NCI-H146 treated with DMSO at 0.1 percent for 48 hours (cell line): ENCODE measurements around the gene DRC7.
"Not testable (repeated sequence)": the region's sequence is repeated elsewhere in the genome, so short reads cannot be mapped to it uniquely, and the experiment has no call there.

Source experiments
- DNase-seq: peaks from one replicate; lab custom pipeline; 2025; ENCODE audit not compliant: unreplicated experiment; lab: John Stamatoyannopoulos, UW

The DRC7 gene

DNA sequence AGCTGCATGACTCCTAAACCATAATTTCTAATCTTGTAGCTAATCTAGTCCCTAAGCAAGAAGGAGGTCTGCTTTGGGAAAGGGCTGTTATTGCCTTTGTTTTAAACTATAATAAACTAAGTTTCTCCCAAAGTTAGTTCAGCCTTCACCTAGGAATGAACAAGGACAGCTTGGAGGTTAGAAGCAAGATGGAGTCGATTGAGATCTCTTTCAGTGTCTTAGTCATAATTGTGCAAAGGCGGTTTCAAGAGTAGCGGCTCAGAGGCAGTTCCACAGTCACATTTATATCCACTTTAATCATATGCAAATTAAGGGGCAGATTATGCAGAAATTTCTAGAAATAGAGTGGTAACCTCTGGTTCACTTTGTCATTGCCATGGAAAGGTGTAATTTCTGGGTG, 17.4 kb downstream of the DRC7 start:
- no peak for DNase-seq

DNA sequence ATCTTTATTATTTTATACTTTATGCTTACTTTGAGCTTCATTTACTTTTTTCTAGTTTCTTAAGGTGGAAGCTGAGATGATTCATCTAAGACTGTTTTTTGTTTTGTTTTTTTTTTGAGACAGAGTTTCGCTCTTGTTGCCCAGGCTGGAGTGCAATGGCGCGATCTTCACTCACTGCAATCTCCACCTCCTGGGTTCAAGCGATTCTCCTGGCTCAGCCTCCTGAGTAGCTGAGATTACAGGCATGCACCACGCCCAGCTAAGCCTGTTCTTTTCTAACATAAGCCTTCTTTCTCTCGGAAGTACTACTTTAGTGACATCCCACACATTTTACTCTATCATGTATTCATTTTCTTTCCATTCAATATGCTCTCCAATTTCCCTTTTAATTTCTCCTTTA, 18.0 kb downstream of the DRC7 start:
- DNase-seq, result not testable (repeated sequence)

DNA sequence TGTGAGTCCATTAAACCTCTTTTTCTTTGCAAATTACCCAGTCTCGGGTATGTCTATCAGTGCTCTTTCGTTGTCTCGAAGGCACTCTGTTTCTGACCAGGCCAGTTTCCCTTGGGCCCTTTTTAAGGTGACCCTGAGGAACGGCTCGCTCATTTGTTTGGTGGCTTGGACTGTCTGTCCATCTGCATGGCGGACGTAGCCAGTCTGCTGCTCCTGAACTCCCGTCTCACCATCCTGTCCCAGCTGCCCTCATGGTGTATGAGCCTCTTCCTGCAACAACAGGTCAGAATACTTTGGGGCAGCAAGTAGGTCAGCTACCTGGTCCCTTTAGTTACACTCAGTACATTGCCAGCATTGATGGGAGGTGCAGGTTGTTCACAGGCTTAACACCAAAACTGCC, 19.0 kb downstream of the DRC7 start:
- DNase-seq, result no peak

DNA sequence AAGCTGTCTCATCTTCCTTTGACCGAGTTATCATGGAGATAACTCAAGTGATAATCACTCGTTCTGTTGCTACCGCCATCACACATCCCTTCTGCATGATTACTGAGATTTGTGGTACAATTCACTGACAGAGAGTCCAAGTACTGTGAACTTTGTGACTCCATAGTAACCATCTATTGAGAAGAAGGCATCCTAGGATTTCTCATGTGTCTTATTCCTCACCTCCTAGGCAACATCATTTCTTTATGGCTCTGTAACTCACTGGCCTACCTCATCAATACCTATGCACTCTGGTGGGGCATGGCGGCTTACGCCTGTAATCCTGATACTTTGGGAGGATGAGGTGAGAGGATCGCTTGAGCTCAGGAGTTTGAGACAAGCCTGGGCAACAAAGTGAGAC, 19.4 kb downstream of the DRC7 start:
- no peak for DNase-seq

DNA sequence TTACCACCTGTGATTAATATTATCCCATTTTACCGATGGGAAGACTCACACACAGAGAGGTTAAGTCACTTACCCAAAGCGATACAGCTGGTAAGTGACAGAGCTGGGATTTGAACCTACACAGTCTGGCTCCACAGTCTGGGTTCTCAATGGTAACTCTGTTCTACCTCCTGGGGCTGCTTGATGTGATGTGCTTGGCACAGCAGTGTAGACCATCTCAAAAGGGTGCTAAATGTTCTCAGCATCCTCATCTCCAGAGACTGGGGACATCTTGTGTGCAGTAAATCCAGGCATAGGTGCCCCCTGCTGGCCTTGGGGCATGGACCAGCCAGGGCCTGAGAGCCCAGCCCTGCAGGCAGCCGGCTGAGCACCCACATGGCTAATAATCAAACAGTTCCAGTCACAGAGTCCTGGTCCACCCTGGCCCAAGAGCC, 25.6 kb downstream of the DRC7 start:
- peak; percentile 1 for DNase-seq

DNA sequence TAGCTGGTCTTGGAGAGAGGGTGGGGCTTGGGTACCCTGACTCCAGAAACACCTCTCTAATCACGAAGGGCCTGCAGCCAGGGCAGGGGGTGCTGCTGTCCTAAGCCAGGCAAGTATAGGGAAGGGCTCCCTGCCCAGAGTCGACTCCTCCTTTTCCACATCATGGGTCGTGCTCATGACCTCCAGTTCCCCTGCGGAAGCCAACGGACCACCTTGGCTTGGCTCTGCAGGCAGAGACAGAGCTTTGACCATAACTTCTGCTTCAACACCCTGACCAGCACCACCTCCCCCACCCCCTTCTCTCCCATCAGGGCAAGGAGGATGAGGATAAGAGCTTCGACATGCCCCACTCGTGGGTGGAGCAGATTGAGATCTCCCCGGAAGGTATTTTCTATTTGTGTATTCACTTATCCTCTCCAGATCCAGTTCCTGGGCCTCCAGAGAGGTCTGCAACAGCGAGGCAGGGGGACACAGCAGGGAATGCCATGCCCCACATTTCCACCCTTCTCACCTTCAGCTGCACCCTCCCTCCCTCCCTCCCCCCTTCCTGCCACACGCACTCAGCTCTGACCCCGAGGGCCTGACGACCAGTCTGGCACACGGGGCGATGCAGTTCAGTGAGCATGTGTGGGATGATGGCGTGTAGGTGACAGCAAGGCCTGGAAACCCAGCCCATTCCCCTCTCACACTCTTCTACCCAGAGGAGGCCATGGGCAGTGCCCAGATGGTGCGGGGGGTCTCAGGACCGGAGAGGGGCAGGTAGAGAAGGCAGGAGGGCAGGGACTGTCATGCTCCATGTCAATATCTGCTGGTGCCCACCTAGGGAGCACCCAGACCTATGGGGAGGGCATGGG, 27.0 kb downstream of the DRC7 start:
- no peak for DNase-seq

DNA sequence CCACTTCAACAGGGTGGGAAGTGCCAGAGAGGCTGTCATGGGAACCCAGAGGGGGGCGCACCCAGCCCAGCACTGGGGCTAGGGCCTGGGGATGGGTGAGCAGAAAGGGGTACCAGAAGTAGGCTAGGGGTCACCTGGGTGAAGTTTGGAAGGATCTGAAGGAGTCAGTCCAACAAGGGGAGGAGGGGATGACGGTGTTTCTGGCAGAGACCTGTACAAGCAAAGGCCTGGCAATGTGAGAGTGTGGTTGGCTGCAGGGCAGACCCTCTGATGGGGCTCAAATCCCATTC, 27.5 kb downstream of the DRC7 start:
- DNase-seq, result no peak

DNA sequence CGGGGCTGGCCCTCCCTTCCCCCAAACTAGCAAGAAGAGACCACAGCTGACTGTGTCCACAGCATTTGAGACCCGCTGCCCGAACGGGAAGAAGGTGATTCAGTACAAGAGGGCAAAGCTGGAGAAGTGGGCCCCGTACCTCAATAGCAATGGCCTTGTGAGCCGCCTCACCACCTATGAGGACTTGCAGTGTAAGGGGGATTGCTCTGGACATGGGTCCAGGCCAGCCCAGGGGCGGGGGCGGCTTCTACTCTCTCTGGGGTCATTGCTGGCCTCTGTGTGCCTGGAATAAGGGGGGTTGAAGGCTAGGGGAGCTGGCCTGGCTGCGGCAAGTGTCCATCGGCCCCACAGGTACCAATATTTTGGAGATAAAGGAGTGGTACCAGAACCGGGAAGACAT, 28.0 kb downstream of the DRC7 start:
- DNase-seq, result no peak

DNA sequence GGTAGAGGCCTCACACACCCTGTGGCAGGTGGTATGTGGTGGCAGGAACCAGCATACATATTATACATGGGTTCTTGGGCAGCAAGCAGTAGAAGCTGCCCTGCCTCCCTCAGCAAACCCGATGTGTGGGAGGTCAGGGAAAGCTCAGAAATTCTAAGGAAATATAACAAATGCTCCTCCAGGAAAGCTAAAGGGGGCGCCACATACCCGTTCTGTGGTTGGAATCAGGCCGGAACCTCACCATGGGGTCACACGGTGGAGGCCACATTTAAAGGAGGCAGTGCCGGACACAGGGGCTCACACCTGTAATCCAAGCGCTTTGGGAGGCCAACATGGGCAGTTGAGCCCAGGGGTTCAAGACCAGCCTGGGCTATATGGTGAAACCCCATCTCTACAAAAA, 28.6 kb downstream of the DRC7 start:
- no peak for DNase-seq

DNA sequence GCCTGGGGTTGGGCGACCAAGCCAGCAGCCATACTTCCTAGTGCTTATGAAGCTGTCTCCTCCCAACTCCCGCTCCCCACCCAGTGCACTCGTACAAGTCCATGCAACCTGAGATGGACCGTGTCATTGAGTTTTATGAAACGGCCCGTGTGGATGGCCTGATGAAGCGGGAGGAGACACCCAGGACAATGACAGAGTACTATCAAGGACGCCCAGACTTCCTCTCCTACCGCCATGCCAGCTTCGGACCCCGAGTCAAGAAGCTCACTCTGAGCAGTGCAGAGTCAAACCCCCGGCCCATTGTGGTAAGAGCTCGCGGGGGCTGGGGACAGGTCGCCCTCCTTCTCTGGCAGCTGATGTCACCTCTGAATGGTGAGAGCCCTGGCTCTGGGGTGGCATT, 29.9 kb downstream of the DRC7 start:
- no peak for DNase-seq

DNA sequence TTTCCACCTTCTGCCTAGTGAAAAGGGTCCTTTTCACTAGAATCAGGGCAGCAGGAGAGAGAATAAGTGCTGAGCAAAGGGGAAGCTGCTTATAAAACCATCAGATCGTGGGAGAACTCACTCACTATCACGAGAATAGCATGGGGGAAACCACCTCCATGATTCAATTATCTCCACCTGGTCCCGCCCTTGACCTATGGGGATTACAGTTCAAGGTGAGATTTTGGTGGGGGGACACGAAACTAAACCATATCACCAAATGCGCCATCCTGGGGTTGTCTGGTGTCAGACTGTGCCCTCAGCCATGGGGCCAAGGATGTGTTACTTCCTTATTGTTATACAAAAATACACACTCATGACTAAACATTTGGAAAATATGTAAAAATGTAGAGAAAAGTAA, 30.5 kb downstream of the DRC7 start:
- no peak for DNase-seq

DNA sequence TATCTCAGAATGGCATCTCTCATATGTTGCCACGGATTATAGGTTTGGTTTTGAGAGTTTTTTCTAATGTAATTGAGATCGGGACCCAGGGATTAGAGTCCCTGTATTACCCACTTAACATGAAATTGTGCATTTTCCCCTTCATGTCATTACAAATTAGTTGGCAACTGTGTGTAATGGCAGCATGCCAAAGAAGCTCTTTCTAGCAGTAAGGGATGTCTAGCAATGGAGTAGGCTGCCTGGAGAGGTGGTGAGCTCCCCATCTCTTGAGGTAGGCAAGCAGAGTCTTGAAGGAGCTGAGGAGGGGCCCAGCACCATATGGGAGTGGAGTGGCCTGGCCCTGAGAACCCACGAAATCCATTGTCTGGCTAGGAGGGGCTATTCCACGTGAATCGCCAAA, 30.9 kb downstream of the DRC7 start:
- no peak for DNase-seq

DNA sequence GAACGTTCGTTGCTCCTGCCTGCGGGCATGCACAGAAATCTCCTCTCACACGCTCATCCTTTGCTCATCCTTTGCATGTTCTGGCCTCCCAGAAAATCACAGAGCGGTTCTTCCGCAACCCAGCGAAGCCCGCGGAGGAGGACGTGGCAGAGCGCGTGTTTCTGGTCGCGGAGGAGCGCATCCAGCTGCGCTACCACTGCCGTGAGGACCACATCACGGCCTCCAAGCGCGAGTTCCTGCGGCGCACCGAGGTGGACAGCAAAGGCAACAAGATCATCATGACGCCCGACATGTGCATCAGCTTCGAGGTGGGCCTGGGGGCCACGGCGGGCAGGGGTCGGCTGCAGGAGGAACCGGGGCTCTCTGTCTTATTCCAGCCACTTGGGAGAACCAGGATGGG, 31.4 kb downstream of the DRC7 start:
- DNase-seq, result no peak

DNA sequence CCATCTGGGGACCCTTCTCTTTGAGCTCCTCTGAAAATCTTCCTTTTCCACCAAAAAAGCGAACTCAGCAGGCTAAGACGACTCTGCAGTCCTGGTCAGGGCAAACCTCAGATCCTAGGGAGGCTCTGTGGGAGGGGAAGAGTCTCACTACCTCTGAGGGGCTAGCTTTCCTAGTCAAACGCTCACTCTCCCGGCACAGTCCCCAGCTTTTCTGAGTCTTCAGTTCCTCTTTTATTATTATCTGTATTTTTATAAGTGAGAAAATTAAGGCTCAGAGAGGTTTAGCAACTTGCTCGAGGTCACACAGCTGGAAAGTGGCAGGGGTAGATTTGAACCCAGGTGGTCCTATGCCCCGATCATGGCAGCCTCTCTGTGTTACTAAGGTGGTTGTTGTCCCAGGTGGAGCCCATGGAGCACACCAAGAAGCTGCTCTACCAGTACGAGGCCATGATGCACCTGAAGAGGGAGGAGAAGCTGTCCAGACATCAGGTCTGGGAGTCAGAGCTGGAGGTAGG, 31.9 kb downstream of the DRC7 start:
- DNase-seq, result no peak

DNA sequence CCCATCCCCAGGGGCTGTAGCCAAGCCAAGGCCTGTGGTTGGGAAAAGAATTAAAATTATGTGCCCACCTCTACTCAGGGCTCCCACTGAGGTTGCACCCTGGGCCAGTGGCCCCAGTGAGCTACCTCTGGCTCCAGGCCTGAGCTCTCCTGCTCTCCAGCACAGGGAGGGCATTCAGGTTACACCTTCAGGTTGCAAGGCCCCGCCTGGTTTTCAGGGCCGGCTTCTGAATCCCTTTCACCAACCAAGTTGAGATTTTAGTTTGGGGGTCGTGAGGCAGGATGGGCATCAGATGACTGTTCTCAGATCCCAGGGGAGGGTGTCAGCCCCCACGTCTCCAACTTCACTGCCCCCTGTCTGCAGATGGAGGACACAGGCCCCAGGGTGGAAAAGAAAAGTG, 33.0 kb downstream of the DRC7 start:
- no peak for DNase-seq

DNA sequence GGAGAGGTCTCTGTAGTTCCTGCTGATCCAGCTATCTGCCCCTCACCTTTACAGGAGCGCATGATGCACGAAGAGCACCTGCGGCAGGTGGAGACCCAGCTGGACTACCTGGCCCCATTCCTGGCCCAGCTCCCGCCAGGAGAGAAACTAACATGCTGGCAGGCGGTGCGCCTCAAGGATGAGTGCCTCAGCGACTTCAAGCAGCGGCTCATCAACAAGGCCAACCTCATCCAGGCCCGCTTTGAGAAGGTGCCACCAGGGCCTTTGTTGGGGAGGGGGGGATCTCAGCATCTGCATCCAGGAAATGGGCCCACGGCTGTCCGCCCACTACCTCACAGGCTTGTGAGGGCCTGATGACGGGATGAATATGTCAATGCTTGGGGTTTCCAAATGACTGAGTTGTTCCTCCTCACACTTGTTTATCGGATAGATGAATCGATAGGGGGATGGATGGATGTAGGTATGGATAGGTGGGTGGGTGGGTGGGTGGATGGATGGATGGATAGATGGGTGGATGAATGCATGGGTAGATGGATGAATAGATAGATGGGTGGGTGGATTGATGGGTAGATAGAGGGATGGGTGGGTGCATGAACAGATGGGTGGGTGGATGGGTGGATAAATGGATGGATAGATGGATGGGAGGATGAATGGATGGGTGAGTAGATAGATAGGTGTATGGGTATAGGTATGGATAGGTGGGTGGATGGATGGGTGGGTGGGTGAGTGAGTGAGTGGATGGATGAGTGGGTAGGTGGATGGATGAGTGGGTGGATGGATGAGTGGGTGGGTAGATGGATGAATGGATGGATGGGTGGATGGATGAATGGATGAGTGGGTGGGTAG, 34.0 kb downstream of the DRC7 start:
- no peak for DNase-seq

DNA sequence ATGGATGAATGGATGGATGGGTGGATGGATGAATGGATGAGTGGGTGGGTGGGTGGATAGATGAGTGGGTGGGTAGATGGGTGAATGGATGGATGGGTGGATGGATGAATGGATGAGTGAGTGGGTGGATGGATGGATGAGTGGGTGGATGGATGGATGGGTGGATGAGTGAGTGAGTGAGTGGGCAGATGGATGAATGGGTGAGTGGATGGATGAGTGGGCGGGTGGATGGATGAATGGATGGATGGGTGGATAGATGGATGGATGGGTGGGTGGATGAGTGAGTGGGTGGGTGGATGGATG, 34.5 kb downstream of the DRC7 start:
- no peak for DNase-seq

DNA sequence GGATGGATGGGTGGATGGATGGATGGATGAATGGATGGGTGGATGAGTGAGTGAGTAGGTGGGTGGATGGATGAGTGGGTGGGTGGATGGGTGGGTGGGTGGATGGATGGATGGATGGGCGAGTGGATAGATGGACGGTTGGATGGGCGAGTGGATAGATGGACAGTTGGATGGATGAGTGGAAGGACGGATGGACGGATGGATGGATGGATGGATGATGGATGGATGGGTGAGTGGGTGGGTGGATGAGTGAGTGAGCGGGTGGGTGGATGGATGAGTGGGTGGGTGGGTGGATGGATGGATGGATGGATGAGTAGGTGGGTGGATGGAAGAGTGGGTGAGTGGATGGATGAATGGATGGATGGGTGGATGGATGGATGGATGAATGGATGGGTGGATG, 35.2 kb downstream of the DRC7 start:
- DNase-seq, result not testable (repeated sequence)

DNA sequence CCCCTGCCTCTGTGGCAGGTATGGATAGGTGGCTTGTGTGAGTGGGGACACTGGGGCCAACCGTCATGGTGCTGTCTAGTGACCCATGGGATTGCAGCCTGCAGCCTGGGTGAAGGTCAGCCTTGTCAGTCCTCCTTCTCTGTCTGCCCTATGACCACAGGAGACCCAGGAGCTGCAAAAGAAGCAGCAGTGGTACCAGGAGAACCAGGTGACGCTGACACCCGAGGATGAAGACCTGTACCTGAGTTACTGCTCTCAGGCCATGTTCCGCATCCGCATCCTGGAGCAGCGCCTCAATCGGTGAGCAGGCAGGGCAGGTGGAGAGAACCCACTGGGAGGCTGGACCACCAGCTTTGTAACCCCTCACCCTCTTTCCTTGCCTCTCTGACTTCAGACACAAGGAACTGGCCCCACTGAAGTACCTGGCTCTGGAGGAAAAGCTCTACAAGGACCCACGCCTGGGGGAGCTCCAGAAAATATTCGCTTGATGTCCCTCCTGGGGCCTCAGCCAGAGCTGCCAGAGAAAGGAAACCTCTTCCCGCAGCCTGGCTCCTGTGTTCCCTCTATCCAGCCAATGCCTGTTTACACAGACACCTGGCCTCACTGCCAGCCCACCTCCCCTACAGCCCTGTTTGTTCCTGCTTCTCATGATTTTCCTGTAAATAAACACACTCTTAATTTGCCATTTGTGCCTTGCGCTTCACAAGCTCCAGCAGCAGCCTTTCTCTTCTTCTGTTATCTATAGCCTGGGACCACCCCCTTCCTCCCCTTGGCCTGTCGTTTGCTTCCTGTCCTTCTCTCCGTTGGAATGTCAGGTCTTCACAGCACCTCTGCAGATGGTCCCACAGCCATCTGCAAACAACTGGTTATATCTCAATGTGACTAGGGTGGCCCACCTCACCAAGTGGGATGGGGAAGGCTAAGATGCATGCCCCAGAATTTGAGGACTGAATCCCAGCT, 36.4 kb downstream of the DRC7 start:
- DNase-seq, result no peak

DNA sequence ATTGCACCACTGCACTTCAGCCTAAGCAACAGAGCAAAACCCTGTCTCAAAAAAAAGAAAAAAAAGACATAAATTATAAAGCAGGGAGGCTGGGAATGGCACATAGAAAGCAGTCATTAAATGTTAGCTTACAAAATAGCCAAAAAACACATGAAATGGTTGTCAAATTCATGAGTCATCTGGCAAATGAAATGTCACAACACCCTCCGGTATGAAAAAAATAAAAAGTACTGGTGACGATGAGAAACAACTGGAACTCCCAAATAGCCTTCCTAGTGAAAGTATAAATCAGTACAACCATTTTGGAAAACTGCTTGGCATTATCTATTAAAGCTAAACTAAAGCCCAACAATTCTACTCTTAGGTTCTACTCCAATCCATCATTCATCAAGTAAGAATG, 37.4 kb downstream of the DRC7 start:
- no peak for DNase-seq

DNA sequence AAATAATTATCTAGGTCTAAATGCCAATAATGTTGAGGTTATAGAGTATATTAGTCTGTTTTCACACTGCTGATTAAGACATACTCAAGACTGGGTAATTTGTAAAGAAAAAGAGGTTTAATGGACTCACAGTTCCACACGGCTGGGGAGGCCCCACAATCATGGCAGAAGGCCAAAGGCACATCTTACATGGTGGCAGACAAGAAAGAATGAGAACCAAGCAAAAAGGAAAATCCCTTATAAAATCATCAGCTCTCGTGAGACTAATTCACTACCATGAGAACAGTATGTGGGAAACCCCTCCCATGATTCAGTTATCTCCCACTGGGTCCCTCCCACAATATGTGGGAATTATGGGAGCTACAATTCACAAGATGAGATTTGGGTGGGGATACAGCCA, 38.1 kb downstream of the DRC7 start:
- DNase-seq, result no peak
